Measurements from ENCODE around the gene KRTAP4-16.
"Not testable (repeated sequence)": the region's sequence is repeated elsewhere in the genome, so short reads cannot be mapped to it uniquely, and the experiment has no call there.

KRTAP4-16 gene

GRCh38 chr17:41101586-41102259 is at the start of gene KRTAP4-16:
Gene KRTAP4-16, minus strand, starts transcription at chr17:41102209. Its CDS starts 0 bp downstream, at chr17:41102209.
- DNase-seq (ENCODE audit: low read depth in 2 of 2, low spot score in 1 of 2): no peak

GRCh38 chr17:41151525-41151924 is 49.5 kb upstream of the KRTAP4-16 start:
- DNase-seq (ENCODE audit: low read depth in 2 of 2, low spot score in 1 of 2): no peak

- no peak for DNase-seq (ENCODE audit: low read depth in 2 of 2, low spot score in 1 of 2)
Observed at GRCh38 chr17:41150026-41150425, 48.0 kb upstream of the KRTAP4-16 start.

GRCh38 chr17:41149652-41149985 is 47.6 kb upstream of the KRTAP4-16 start, which contains the start of gene KRTAP4-5:
Gene KRTAP4-5, minus strand, starts transcription at chr17:41149825. Its CDS starts 58 bp downstream, at chr17:41149767.
- DNase-seq (ENCODE audit: low read depth in 2 of 2, low spot score in 1 of 2): no peak

GRCh38 chr17:41148971-41149651 is 47.1 kb upstream of the KRTAP4-16 start:
- DNase-seq (ENCODE audit: low read depth in 2 of 2, low spot score in 1 of 2): not testable (repeated sequence)

- DNase-seq (ENCODE audit: low read depth in 2 of 2, low spot score in 1 of 2): no peak
Observed at GRCh38 chr17:41147531-41148204, 45.7 kb upstream of the KRTAP4-16 start.

GRCh38 chr17:41145261-41145660 is 43.3 kb upstream of the KRTAP4-16 start:
- DNase-seq (ENCODE audit: low read depth in 2 of 2, low spot score in 1 of 2): no peak

- DNase-seq (ENCODE audit: low read depth in 2 of 2, low spot score in 1 of 2): no peak
Observed at GRCh38 chr17:41144846-41145245, 42.8 kb upstream of the KRTAP4-16 start.

GRCh38 chr17:41141361-41141760 is 39.4 kb upstream of the KRTAP4-16 start:
- DNase-seq (ENCODE audit: low read depth in 2 of 2, low spot score in 1 of 2): no peak

- no peak for DNase-seq (ENCODE audit: low read depth in 2 of 2, low spot score in 1 of 2)
Observed at GRCh38 chr17:41140360-41141131, 38.5 kb upstream of the KRTAP4-16 start, which contains the start of gene KRTAP4-6. Gene KRTAP4-6, minus strand, starts transcription at chr17:41140544. Its CDS starts 57 bp downstream, at chr17:41140487.

GRCh38 chr17:41139865-41140264 is 37.9 kb upstream of the KRTAP4-16 start:
- not testable (repeated sequence) for DNase-seq (ENCODE audit: low read depth in 2 of 2, low spot score in 1 of 2)

GRCh38 chr17:41133880-41134735 is 32.1 kb upstream of the KRTAP4-16 start:
- no peak for DNase-seq (ENCODE audit: low read depth in 2 of 2, low spot score in 1 of 2)

- no peak for DNase-seq (ENCODE audit: low read depth in 2 of 2, low spot score in 1 of 2)
Observed at GRCh38 chr17:41131979-41132378, 30.0 kb upstream of the KRTAP4-16 start.

- no peak for DNase-seq (ENCODE audit: low read depth in 2 of 2, low spot score in 1 of 2)
Observed at GRCh38 chr17:41127371-41127770, 25.4 kb upstream of the KRTAP4-16 start.

GRCh38 chr17:41126412-41126811 is 24.4 kb upstream of the KRTAP4-16 start:
- DNase-seq (ENCODE audit: low read depth in 2 of 2, low spot score in 1 of 2): no peak

GRCh38 chr17:41125064-41125463 is 23.1 kb upstream of the KRTAP4-16 start:
- no peak for DNase-seq (ENCODE audit: low read depth in 2 of 2, low spot score in 1 of 2)

GRCh38 chr17:41123991-41124371 is 22.0 kb upstream of the KRTAP4-16 start, which contains the start of gene KRTAP4-12:
Gene KRTAP4-12, minus strand, starts transcription at chr17:41124182. Its CDS starts 60 bp downstream, at chr17:41124122.
- DNase-seq (ENCODE audit: low read depth in 2 of 2, low spot score in 1 of 2): not testable (repeated sequence)

- not testable (repeated sequence) for DNase-seq (ENCODE audit: low read depth in 2 of 2, low spot score in 1 of 2)
Observed at GRCh38 chr17:41123292-41123990, 21.4 kb upstream of the KRTAP4-16 start.

- DNase-seq (ENCODE audit: low read depth in 2 of 2, low spot score in 1 of 2): no peak
Observed at GRCh38 chr17:41121742-41122141, 19.7 kb upstream of the KRTAP4-16 start.
